ENCODE measurements around the gene UNC5A. TPM values are rescaled to one million over a fixed set of nuclear protein-coding genes. Genes with fewer than 3 reads are reported as not detected.

The UNC5A gene
- total RNA-seq, 1 donor, result not detected

- Histone ChIP-seq H3K4me3 (ENCODE audit: low read length) (no peak overlapping the region), H3K9me3 (ENCODE audit: low read depth, low read length) (no peaks in the 10 kb centered on the region), H3K4me1 (ENCODE audit: insufficient read depth, low read length) (peaks cover 4% of the 10 kb centered on the region), H3K27me3 (ENCODE audit: insufficient read depth, low read length) (peaks cover 41% of the 10 kb centered on the region)
These were observed 8.2 kb downstream of the UNC5A start for GRCh38 chr5:176818391-176819098.

- Histone ChIP-seq H3K4me1 (ENCODE audit: insufficient read depth, low read length) (peaks cover 4% of the 10 kb centered on the region), H3K9me3 (ENCODE audit: low read depth, low read length) (no peaks in the 10 kb centered on the region), H3K27me3 (ENCODE audit: insufficient read depth, low read length) (peaks cover 41% of the 10 kb centered on the region), H3K4me3 (ENCODE audit: low read length) (no peak overlapping the region)
These were observed 9.1 kb downstream of the UNC5A start for GRCh38 chr5:176819476-176819875.

GRCh38 chr5:176820937-176821336, 10.6 kb downstream of the UNC5A start:
- Histone ChIP-seq H3K4me3 (ENCODE audit: low read length) (no peak overlapping the region), H3K4me1 (ENCODE audit: insufficient read depth, low read length) (peaks cover 4% of the 10 kb centered on the region), H3K27me3 (ENCODE audit: insufficient read depth, low read length) (peaks cover 32% of the 10 kb centered on the region), H3K9me3 (ENCODE audit: low read depth, low read length) (no peaks in the 10 kb centered on the region)

- H3K4me1 ChIP-seq (ENCODE audit: insufficient read depth, low read length), result peaks cover 4% of the 10 kb centered on the region
- peaks cover 27% of the 10 kb centered on the region for H3K27me3 ChIP-seq (ENCODE audit: insufficient read depth, low read length)
- no peaks in the 10 kb centered on the region for H3K9me3 ChIP-seq (ENCODE audit: low read depth, low read length)
These were observed 11.1 kb downstream of the UNC5A start for GRCh38 chr5:176821441-176821840.

GRCh38 chr5:176822041-176822792, 11.9 kb downstream of the UNC5A start:
- peaks cover 4% of the 10 kb centered on the region for H3K4me1 ChIP-seq (ENCODE audit: insufficient read depth, low read length)
- H3K27me3 ChIP-seq (ENCODE audit: insufficient read depth, low read length), result peaks cover 20% of the 10 kb centered on the region
- H3K4me3 ChIP-seq (ENCODE audit: low read length), result no peak overlapping the region
- H3K9me3 ChIP-seq (ENCODE audit: low read depth, low read length), result no peaks in the 10 kb centered on the region

More at GRCh38 chr5:176821441-176821840, 11.1 kb downstream of the UNC5A start:
- H3K4me3 ChIP-seq (ENCODE audit: low read length), result no peak overlapping the region

GRCh38 chr5:176822793-176823481, 12.6 kb downstream of the UNC5A start:
- peaks cover 18% of the 10 kb centered on the region for H3K27me3 ChIP-seq (ENCODE audit: insufficient read depth, low read length)
- H3K9me3 ChIP-seq (ENCODE audit: low read depth, low read length), result no peaks in the 10 kb centered on the region
- H3K4me3 ChIP-seq (ENCODE audit: low read length), result no peak overlapping the region
- peaks cover 1% of the 10 kb centered on the region for H3K4me1 ChIP-seq (ENCODE audit: insufficient read depth, low read length)

GRCh38 chr5:176823869-176824412, 13.6 kb downstream of the UNC5A start:
- Histone ChIP-seq H3K9me3 (ENCODE audit: low read depth, low read length) (no peaks in the 10 kb centered on the region), H3K4me3 (ENCODE audit: low read length) (no peak overlapping the region), H3K27me3 (ENCODE audit: insufficient read depth, low read length) (peaks cover 8% of the 10 kb centered on the region), H3K4me1 (ENCODE audit: insufficient read depth, low read length) (no peaks in the 10 kb centered on the region)

- no peaks in the 10 kb centered on the region for H3K4me1 ChIP-seq (ENCODE audit: insufficient read depth, low read length)
- no peak overlapping the region for H3K4me3 ChIP-seq (ENCODE audit: low read length)
- H3K27me3 ChIP-seq (ENCODE audit: insufficient read depth, low read length), result peaks cover 2% of the 10 kb centered on the region
- H3K9me3 ChIP-seq (ENCODE audit: low read depth, low read length), result no peaks in the 10 kb centered on the region
These were observed 14.2 kb downstream of the UNC5A start for GRCh38 chr5:176824604-176825003.

- no peaks in the 10 kb centered on the region for H3K4me1 ChIP-seq (ENCODE audit: insufficient read depth, low read length)
- no peak overlapping the region for H3K4me3 ChIP-seq (ENCODE audit: low read length)
- H3K9me3 ChIP-seq (ENCODE audit: low read depth, low read length), result no peaks in the 10 kb centered on the region
- H3K27me3 ChIP-seq (ENCODE audit: insufficient read depth, low read length), result no peaks in the 10 kb centered on the region
These were observed 14.9 kb downstream of the UNC5A start for GRCh38 chr5:176825234-176825633.

- H3K27me3 ChIP-seq (ENCODE audit: insufficient read depth, low read length), result no peaks in the 10 kb centered on the region
- no peaks in the 10 kb centered on the region for H3K4me1 ChIP-seq (ENCODE audit: insufficient read depth, low read length)
- H3K4me3 ChIP-seq (ENCODE audit: low read length), result no peak overlapping the region
- H3K9me3 ChIP-seq (ENCODE audit: low read depth, low read length), result no peaks in the 10 kb centered on the region
These were observed 15.6 kb downstream of the UNC5A start for GRCh38 chr5:176825957-176826356.

GRCh38 chr5:176827736-176828414, 17.5 kb downstream of the UNC5A start:
- Histone ChIP-seq H3K4me3 (ENCODE audit: low read length) (no peak overlapping the region), H3K4me1 (ENCODE audit: insufficient read depth, low read length) (no peaks in the 10 kb centered on the region), H3K9me3 (ENCODE audit: low read depth, low read length) (no peaks in the 10 kb centered on the region)

GRCh38 chr5:176829320-176829719, 19.0 kb downstream of the UNC5A start:
- Histone ChIP-seq H3K4me3 (ENCODE audit: low read length) (no peak overlapping the region), H3K4me1 (ENCODE audit: insufficient read depth, low read length) (no peaks in the 10 kb centered on the region), H3K9me3 (ENCODE audit: low read depth, low read length) (no peaks in the 10 kb centered on the region), H3K27me3 (ENCODE audit: insufficient read depth, low read length) (no peaks in the 10 kb centered on the region)

More at GRCh38 chr5:176827736-176828414, 17.5 kb downstream of the UNC5A start:
- no peaks in the 10 kb centered on the region for H3K27me3 ChIP-seq (ENCODE audit: insufficient read depth, low read length)

- Histone ChIP-seq H3K9me3 (ENCODE audit: low read depth, low read length) (no peaks in the 10 kb centered on the region), H3K4me1 (ENCODE audit: insufficient read depth, low read length) (no peaks in the 10 kb centered on the region), H3K27me3 (ENCODE audit: insufficient read depth, low read length) (no peaks in the 10 kb centered on the region), H3K4me3 (ENCODE audit: low read length) (no peak overlapping the region)
These were observed 20.1 kb downstream of the UNC5A start for GRCh38 chr5:176830422-176830994.

- Histone ChIP-seq H3K4me1 (ENCODE audit: insufficient read depth, low read length) (no peaks in the 10 kb centered on the region), H3K9me3 (ENCODE audit: low read depth, low read length) (no peaks in the 10 kb centered on the region), H3K27me3 (ENCODE audit: insufficient read depth, low read length) (no peaks in the 10 kb centered on the region), H3K4me3 (ENCODE audit: low read length) (no peak overlapping the region)
These were observed 20.6 kb downstream of the UNC5A start for GRCh38 chr5:176830995-176831423.
